IMR-90 (cell line): ENCODE measurements around the gene FCRLA.

Experiments
- CHD1 ChIP-seq: IDR thresholded peaks from 2 replicates; pipeline ENCODE4 v1.6.1; 2012; ENCODE audit warnings: low read depth, low read length, improper control_type of control experiment
- CTCF ChIP-seq: conservative IDR thresholded peaks from 2 replicates; pipeline ENCODE4 v1.5.1; 2012; ENCODE audit warnings: mild to moderate bottlenecking, low read depth, low read length, improper control_type of control experiment

GRCh38 chr1:161720422-161720821 lies 13.4 kb downstream of the FCRLA start:
- TF ChIP-seq CTCF (no peak), CHD1 (no peak)
